ENCODE data around the gene STAP1. TPM values are rescaled to one million over a fixed set of nuclear protein-coding genes. Genes with fewer than 3 reads are reported as not detected.

STAP1 gene
- total RNA-seq, 3 donors from 2014 or later, result 0.25 to 0.53 (median 0.32) TPM

- no peak for TF ChIP-seq CTCF (IDR thresholded peaks at IDR 0.05)
- intact Hi-C loops (cut with DNase I, micrococcal nuclease), result no loop called here
- no peaks in the 10 kb centered on the region for H3K4me1 ChIP-seq (ENCODE audit: low read depth)
- DNase-seq (no peak), ATAC-seq (no peak)
- no peaks in the 10 kb centered on the region for H3K9me3 ChIP-seq
- H3K36me3 ChIP-seq (ENCODE audit: low read depth), result no peaks in the 10 kb centered on the region
- H3K4me3 ChIP-seq, result no peak overlapping the region
Measured at GRCh38 chr4:67556436-67556835, 2.1 kb upstream of the STAP1 start.

- TF ChIP-seq CTCF (IDR thresholded peaks at IDR 0.05), result no peak
- Histone ChIP-seq H3K36me3 (ENCODE audit: low read depth) (no peaks in the 10 kb centered on the region), H3K4me3 (no peak overlapping the region), H3K4me1 (ENCODE audit: low read depth) (no peaks in the 10 kb centered on the region), H3K9me3 (no peaks in the 10 kb centered on the region)
- intact Hi-C loops (cut with DNase I, micrococcal nuclease), result no loop called here
- ATAC-seq (no peak), DNase-seq (no peak)
Measured at GRCh38 chr4:67565284-67565683, 6.8 kb downstream of the STAP1 start.

GRCh38 chr4:67566335-67566734 lies 7.8 kb downstream of the STAP1 start:
- Histone ChIP-seq H3K36me3 (ENCODE audit: low read depth) (no peaks in the 10 kb centered on the region), H3K9me3 (no peaks in the 10 kb centered on the region), H3K4me1 (ENCODE audit: low read depth) (no peaks in the 10 kb centered on the region), H3K4me3 (no peak overlapping the region)
- intact Hi-C loops (cut with DNase I, micrococcal nuclease), result no loop called here
- DNase-seq (no peak), ATAC-seq (no peak)
- TF ChIP-seq CTCF (IDR thresholded peaks at IDR 0.05), result no peak

- DNase-seq (no peak), ATAC-seq (no peak)
- no peaks in the 10 kb centered on the region for H3K9me3 ChIP-seq
- intact Hi-C loops (cut with DNase I, micrococcal nuclease), result no loop called here
- H3K4me1 ChIP-seq (ENCODE audit: low read depth), result no peaks in the 10 kb centered on the region
- no peak overlapping the region for H3K4me3 ChIP-seq
- TF ChIP-seq CTCF (IDR thresholded peaks at IDR 0.05), result no peak
- no peaks in the 10 kb centered on the region for H3K36me3 ChIP-seq (ENCODE audit: low read depth)
Measured at GRCh38 chr4:67568820-67569219, 10.3 kb downstream of the STAP1 start.

GRCh38 chr4:67570537-67570936 lies 12.0 kb downstream of the STAP1 start:
- Histone ChIP-seq H3K9me3 (no peaks in the 10 kb centered on the region), H3K4me1 (ENCODE audit: low read depth) (no peaks in the 10 kb centered on the region), H3K36me3 (ENCODE audit: low read depth) (no peaks in the 10 kb centered on the region), H3K4me3 (no peak overlapping the region)
- intact Hi-C loops (cut with DNase I, micrococcal nuclease), result no loop called here
- TF ChIP-seq CTCF (IDR thresholded peaks at IDR 0.05), result no peak
- ATAC-seq (no peak), DNase-seq (no peak)

- H3K36me3 ChIP-seq (ENCODE audit: low read depth), result no peaks in the 10 kb centered on the region
- no peaks in the 10 kb centered on the region for H3K9me3 ChIP-seq
- no peak for TF ChIP-seq CTCF (IDR thresholded peaks at IDR 0.05)
- DNase-seq (no peak), ATAC-seq (no peak)
- H3K4me1 ChIP-seq (ENCODE audit: low read depth), result no peaks in the 10 kb centered on the region
- H3K4me3 ChIP-seq, result no peak overlapping the region
- intact Hi-C loops (cut with DNase I, micrococcal nuclease), result no loop called here
Measured at GRCh38 chr4:67571975-67572374, 13.4 kb downstream of the STAP1 start.
